HG02678 (cell line): ENCODE measurements around the gene DNAJB4.
"Not testable (repeated sequence)": the region's sequence is repeated elsewhere in the genome, so short reads cannot be mapped to it uniquely, and the experiment has no call there.

ENCODE experiments used
- ATAC-seq: cut with Tn5 transposase; IDR thresholded peaks from one replicate; pipeline ENCODE4 v1.9.1; 2021; ENCODE audit warnings: mild to moderate bottlenecking, moderate library complexity; ENCODE audit not compliant: unreplicated experiment

The DNAJB4 gene

DNA sequence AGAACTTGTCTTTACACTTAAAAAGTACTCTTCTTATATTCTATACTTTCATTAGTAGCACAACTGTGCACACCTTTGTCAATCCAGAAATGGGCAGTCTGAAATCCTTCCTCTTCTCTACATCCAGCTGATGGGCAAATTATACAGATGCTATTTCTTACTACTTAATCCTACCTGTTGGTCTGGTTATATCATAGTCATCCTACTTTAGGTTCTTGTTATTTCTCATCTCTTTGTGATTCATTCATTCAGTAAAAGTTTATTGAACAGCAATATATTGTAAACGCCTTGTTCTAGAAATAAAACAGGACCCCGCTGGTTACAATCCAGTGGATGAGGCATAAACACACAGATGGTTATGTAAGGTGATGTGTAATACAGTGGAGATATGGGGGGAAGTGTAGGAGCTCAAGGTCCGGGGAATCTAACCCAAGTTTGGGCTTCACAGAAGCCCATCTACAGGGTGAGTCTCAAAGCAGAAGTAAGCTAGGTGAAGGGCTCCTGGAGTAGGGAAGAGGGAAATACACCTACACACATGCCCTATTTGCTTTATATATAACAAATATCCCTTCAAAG, 14.0 kb upstream of the DNAJB4 start:
- no peak for ATAC-seq

DNA sequence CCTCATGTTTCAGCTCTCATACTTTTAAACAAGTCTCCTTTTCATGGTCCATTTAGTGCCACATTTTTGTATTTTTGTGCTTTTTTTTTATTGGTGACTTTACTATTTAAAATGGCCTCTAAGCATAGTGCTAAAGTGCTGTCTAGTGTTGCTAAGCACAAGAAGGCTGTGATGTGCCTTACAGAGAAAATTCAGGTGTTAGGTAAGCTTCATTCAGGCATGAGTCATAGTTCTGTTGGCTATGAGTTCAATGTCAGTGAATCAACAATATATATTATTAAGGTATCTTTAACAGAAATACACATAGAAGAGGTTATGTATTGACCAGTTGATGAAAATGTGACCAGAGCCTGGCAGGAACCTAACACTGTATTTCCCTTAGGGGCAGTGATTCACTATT, 13.1 kb upstream of the DNAJB4 start:
- no peak for ATAC-seq

DNA sequence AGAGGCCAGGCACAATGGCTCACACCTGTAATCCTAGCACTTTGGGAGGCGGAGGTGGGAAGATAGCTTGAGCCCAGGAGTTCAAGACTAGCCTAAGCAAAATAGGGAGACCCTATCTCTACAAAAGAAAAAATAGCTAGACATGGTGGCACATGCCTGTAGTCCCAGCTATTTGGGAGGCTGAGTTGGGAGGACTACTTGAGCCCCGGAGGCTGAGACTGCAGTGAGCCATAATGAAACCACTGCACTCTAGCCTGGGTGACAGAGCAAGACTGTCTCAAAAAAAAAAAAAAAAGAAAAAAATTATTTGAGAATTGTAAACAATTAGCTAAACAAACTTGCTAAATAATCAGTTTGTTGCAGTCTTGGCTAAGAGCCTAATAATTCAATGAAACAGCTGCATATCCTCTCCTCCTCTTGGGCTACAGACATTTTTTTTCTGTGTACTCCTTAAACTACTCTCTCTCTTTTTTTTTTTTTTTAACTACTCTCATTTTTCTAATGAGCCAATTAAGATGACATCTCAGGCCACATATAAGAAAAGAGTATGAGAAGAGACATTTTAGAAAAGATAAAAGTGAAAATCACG, 10.5 kb upstream of the DNAJB4 start:
- ATAC-seq, result no peak

DNA sequence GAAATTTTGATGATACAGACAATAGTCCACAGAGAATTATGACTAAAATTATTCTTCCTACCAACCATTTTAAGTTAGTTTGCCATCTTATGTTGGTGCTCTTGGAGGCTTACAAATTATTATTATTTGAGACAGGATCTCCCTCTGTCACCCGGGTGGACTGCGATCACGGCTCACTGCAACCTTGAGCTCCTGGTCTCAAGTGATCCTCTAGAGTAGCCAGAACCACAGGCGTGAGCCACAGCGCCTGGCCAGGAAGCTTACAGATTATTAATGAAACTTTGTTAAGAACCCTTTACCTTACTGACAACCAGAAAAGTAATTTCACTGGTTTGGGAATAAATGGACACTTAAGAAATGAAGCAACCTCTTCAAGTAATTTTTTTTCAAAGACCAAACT, 8.0 kb upstream of the DNAJB4 start:
- no peak for ATAC-seq

DNA sequence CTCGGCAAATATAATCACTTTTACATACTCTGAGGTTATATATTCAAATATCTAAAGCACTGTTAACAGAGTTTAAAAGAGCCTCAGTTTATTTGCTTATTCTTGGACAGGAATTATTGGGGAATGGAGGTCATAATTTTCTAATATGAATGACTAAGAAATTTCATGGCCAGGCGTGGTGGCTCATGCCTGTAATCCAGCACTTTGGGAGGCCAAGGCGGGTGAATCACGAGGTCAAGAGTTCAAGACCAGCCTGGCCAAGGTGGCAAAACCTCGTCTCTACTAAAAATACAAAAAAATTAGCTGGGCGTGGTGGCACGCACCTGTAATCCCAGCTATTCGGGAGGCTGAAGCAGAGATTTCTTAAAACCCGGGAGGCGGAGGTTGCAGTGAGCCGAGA, 4.2 kb upstream of the DNAJB4 start:
- not testable (repeated sequence) for ATAC-seq

DNA sequence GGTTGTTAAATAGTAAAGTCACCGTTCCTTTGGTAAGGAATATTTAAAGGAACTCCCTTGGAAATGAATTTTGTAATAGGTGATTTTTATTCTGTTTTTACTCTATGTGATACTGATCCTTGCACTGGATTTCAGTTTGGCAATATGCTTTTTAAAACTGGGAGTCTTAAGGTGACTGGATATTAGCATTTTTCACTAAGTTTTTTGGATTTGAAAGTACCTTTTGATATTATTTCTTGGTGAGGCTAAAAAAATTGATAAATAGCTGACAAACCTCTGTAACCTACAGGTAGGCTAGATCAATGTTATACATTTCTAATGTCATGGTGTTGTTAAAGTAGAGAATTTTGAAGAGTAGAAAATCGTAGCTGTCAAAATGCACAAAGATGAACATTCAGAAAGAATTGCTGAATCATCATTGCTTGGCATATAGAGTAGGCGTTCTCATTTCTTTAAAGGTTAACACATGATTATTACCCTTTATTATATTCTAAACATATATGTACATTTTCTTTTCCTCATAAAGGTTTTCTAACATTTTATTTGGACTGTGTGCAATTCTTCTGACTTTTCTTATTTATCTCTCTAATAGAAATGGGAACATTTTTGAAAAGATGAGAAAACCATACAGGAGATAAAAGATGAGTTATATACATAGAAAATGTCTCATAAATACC, 1.5 kb upstream of the DNAJB4 start:
- ATAC-seq, result no peak

DNA sequence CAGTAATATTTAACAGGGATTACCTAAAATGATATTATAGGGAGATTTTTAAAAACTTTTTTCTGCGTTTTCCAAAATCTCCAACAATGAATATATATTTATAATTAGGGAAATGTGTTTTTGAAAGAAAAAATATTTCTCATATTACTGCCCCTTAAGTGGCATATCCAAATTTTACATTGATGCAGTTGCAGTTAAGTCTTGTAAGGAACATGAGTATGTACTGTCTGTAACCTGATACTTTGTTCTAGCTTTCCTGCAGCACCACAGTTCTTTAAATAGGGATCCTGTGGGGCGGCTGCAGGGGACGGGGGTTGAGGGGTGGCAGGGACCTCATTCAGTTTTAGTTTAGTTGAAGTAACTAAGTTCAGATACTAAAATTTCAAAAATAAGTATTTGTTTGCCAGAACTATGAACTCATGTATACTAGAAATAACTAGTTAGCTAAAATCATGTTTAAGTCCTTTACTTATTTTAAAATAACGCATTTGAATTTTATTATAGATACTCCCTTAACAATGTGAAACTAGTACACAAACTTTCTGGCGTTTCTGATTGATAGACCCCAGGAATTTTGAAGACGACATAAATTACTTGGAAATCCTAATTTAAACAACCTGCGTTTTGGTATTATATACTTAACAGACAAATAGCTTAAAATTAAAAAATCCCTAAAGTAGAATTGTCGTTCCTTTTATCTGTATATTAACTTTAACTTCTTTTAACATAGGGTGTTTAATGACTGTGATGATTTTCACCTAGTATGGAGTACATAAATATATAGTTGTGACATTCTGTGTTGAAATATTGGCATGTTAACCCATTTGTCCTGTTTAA, 639 bp upstream of the DNAJB4 start:
- peak; percentile 52 for ATAC-seq

DNA sequence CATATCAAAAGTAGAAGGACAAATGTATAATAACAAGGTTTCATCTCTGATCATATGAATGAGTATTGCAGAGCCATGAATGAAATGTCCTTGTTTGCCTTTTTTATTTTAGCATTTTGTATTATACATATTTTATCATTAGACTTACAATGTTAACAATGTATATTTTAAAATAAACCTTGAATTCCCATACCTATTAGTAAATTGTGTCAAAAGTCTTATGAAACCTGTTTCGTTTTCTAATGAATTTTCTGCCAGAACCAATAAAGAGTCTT, 646 bp downstream of the DNAJB4 start:
- no peak for ATAC-seq

DNA sequence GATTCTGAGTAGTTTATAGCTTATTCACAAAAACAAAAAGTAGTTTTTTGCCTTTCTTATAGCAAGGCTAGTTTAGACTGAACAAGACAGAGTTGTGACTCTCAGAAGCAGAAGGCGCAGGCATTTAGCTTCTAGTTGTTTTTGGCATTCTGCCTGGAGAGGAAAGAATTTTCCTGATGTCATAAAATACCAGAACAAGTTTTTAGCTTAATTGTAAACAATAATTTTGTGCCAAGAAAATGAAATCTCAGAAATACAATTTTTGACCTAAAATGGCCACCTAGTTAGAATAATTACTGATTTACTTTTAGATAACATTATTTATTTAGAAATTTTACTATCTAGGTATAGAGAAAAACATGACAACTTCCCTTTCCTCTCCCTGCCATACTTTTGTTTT, 1.0 kb downstream of the DNAJB4 start:
- no peak for ATAC-seq

DNA sequence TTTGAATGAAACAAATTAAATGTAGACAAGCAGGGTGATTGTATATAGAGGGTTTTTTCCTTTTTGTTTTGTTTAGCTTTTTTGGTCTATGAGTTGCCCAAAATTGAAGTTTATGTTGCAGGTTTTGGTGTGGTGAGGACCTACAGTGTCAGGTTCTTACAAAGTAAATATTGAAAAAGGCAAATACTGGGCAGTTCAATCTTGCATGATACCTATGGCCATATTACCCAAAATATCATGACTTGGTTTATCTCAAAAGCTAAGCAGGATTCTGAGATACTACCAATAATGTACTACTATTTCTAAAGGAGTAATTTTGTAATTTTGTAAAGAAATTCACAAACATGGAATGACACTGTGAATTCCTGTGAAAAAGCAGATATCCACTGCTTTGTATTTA, 1.8 kb downstream of the DNAJB4 start:
- no peak for ATAC-seq

DNA sequence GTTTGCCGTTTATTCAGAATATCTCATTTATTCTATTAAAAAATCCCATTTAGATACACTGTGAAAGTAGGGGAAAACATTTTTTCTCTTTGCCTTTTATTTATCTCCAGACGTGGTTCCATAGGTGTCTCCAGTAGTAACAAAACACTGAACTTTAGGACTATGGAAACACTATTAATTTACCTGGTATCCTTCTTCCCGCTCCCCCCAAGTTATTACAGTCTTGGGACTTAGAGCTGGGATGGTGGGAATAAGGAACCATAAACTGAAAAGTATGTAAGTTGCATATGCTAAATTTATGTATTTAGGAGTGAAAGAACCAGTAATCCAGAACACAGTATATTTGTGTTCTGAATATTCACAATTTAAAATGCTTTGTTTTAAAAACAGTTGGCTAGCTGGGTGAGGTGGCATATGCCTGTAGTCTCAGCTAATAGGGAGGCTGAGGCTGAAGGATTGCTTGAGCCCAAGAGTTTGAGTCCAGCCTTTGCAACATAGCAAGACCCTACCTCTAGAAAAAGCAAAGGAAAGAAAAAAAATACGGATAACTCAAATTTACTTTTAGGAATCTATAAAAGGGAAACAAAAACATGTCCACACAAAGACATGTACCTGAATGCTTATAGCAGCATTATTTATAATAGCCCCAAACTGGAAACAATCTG, 3.1 kb downstream of the DNAJB4 start:
- ATAC-seq, result no peak

DNA sequence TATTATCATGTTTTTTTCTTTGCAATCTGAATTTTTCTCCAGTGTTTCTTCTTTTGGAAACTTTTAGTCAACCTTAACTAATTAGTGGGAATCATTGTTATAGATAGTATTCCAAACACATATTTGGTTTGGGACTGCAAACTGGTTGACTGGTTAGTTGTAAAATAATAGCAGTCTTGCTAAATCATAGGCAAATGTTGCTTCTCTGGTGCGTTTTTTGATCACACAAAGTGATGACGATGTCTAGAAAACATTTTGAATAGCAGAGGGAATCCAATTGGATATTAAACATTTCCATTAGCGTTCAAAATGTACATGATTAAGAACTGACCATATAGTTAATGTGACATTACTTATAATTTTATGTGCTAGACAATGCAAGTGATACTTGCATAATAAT, 4.5 kb downstream of the DNAJB4 start:
- no peak for ATAC-seq

DNA sequence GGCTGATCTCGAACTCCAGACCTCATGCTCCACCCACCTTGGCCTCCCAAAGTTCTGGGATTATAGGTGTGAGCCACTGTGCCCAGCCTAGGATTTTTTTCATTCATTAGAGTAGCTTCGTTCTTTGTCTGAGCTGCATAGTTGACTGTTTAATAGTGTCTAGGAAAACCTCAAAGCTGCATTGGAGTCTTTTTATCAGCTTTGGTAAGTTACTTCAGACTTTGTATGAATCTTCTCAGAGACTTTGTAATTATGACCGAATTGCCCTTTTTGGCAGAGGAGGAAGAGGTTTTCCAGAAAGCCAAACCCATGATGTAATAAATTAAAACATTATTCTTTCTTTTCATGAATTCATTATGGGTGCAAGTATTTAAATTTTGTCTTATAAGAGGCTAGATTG, 5.1 kb downstream of the DNAJB4 start:
- no peak for ATAC-seq

DNA sequence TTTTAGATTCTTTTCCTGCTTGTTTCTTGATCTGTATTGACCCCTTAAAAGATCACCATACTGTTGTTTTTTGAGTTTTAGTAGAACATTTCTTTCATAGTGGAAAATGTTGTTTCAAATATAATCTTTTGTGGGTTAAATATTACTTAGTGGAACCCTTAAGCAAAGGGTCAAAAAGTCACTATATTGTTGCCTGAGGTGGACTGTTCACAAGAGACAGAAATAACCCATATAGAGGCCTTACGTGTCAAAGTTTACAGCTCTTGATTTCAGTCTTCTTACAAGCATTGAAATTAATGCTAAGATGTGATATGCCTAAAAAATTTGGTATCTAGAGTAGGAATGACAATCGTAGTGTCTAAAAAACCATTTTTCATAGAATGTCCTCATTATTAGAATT, 6.3 kb downstream of the DNAJB4 start:
- ATAC-seq, result no peak

DNA sequence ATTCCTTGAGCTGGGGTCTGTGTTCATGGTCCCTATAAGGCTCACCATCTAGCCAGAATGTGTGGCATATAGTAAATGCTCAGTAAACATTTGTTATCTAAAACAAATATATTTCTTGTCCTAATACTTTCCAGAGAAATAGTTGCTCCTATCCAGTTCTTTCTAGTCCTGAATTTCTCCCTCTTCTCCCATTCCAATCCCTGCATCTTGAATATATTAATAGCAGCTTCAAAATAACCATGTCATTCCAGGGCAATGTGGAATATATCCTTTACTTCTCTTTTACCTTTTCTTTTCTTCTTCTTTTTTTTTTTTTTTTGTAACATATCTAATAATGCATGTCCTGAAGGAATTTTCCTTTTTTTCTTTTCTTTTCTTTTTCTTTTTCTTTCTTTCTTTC, 10.4 kb downstream of the DNAJB4 start:
- ATAC-seq, result no peak

DNA sequence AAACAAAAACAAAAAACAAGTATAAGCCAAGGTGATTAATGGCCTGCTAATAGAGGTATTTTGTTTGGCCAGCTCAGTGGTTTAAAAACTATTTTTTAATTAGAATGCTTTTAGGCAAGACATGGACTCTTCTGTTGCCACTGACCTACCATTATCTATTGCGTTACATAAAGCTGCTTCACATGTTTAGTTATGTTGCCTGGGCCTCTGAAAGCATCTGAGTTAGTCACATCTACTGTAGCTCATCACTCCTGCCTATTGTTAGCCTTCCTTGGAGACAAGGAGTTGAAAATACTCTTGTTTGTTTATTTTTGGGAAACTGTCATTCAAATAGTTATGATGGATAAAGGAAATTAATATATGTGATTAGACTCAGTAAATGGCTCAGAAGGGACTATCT, 14.3 kb downstream of the DNAJB4 start:
- no peak for ATAC-seq

DNA sequence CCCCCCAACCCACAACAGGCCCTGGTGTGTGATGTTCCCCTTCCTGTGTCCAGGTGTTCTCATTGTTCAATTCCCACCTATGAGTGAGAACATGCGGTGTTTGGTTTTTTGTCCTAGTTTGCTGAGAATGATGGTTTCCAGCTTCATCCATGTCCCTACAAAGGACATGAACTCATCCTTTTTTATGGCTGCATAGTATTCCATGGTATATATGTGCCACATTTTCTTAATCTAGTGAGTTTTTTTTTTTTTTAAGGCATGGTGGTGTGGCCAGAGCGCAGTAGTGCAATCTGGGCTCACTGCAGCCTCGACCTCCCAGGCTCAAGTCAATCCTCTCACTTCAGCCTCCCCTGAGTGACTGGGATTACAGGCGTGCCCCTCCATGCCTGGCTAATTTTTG, 16.4 kb downstream of the DNAJB4 start:
- not testable (repeated sequence) for ATAC-seq

DNA sequence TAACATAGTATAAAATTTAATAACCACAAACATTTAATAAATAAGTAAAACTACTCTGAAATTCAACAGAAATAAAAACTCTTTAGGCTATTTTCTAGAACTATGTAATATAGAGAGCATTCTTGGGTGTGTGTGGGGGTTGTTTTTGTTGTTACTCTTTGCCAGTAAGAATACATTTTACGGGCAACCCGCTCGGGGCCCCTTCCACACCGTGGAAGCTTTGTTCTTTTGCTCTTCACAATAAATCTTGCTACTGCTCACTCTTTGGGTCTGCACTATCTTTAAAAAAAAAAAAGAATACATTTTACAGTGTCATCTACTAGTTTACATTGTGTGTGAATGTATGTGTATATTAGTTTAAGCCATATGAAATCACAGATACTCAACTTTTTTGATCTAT, 25.1 kb downstream of the DNAJB4 start:
- no peak for ATAC-seq

DNA sequence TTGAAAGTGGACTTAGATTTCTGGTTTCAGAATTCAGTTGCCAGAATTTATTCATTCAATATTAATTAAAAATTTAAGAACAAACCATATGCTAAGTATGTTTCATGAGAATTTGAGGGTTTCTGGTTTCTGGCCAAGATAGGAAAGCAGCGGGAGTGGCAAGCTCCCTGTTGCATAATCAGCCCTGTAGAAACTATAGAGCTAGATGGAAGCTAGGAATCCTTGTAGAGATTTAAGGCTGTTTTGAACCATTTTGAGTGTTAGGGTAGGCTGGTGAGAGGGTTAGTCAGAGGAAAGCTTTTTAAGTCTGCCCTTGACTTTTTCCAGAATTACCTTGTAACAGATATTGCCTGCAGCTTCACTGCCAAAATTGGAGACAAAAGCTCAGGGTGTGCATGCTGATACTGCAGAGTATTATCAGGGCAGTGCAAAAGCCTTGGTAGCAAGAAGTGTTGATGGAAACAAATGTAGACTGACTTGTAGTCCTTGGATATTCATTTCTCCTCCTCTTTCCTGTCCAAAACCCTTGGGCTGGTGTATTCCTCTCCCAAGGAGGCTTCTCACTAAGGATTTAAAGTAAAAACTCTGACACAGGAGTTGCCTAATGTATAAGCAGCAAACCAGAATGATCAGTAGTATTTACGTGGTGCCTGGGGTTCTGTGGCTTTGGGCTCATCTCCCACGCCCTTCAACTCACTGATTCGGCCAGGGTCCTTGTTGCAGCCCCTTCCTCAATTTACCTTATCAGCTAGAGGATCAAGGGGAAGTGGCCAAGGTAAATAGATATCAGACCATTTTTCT, 28.5 kb downstream of the DNAJB4 start:
- no peak for ATAC-seq

DNA sequence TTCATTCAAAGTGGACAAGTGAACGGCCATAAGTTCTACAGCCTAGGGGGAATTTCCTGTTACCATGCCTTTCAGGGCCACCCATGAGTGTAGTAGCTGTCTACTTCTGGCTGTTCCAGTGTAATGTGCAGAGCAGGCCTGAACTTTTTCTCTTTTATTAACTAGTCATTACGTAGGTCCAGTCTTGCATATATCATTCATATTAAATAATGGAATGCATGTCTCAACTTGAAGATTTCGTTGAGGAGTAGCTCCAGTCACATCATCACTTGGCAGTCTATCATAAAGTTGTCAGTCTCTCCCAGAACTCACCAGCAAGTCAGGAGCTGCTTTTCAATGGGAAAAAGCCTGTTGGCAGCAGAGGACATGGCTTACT, 29.0 kb downstream of the DNAJB4 start:
- no peak for ATAC-seq

DNA sequence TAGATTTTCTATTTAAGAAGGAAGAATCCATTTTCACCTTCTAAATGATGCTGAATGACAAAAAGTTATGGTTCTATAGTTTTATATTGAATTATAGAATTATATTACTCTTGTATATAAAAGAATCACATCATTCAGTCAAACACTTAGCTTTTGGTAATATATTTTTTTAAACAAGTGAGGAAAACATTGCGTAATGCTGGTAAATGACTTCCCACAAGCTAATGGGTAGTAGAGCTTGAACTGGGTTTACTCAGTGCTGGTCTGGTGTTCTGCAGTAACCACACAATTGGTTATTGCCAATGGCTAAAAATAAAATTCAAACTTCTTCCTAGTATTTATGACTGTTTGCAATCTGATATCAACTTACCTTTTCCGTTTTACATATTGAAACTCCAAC, 30.4 kb downstream of the DNAJB4 start:
- ATAC-seq, result no peak
